OCI-LY3 (cell line): Measurements from ENCODE around the gene UNC13B.

Experiments used
- H2AFZ ChIP-seq: fragments of 200-600, 300-600 bp; shearing (Covaris generic); 2 replicates; pipeline ENCODE4 v1.6.0; 2014; ENCODE audit warnings: antibody characterized with exemption, low read depth, low read length
- H3K27ac ChIP-seq: fragments of 200-600, 300-600 bp; sonication (generic); 2 replicates; pipeline ENCODE4 v1.5.1; 2014; ENCODE audit warnings: mild to moderate bottlenecking, low read length, moderate library complexity, mixed read lengths
- H3K27me3 ChIP-seq: fragments of 200-600, 300-600 bp; sonication (generic); 2 replicates; pipeline ENCODE4 v1.6.1; 2014; ENCODE audit warnings: low read depth, low read length, mixed read lengths
- H3K36me3 ChIP-seq: fragments of 200-600, 300-600 bp; sonication (generic); replicated peaks from 2 replicates; pipeline ENCODE3; 2014; ENCODE audit warnings: low read depth, low read length, mixed read lengths
- H3K4me1 ChIP-seq: fragments of 300-600, 200-600 bp; sonication (generic); 2 replicates; pipeline ENCODE4 v1.6.1; 2014; ENCODE audit warnings: low read length, mixed read lengths
- H3K4me2 ChIP-seq: fragments of 200-600, 300-600 bp; sonication (generic); 2 replicates; pipeline ENCODE4 v1.6.1; 2014; ENCODE audit warnings: low read length, mixed read lengths
- H3K4me3 ChIP-seq: fragments of 300-600, 200-600 bp; sonication (generic); 2 replicates; pipeline ENCODE4 v1.5.1; 2014; ENCODE audit warnings: antibody characterized with exemption, mild to moderate bottlenecking, low read length, moderate library complexity
- H3K79me2 ChIP-seq: fragments of 300-600, 200-600 bp; shearing (Covaris generic); 2 replicates; pipeline ENCODE4 v1.6.1; 2014; ENCODE audit warnings: mild to moderate bottlenecking, low read length, mixed read lengths
- H3K9ac ChIP-seq: fragments of 300-600, 200-600 bp; shearing (Covaris generic); 2 replicates; pipeline ENCODE4 v1.6.0; 2014; ENCODE audit warnings: mild to moderate bottlenecking, low read length, moderate library complexity
- H3K9me3 ChIP-seq: fragments of 200-600, 300-600 bp; shearing (Covaris generic); 2 replicates; pipeline ENCODE4 v1.6.1; 2014; ENCODE audit warnings: low read length, mixed read lengths; ENCODE audit not compliant: insufficient read depth
- H4K20me1 ChIP-seq: fragments of 200-600, 300-600 bp; sonication (generic); 2 replicates; pipeline ENCODE4 v1.6.1; 2016; ENCODE audit warnings: low read length, mixed read lengths; ENCODE audit not compliant: insufficient read depth
- EZH2phosphoT487 ChIP-seq: fragments of 200-600 bp; shearing (Covaris generic); IDR thresholded peaks from 2 replicates; pipeline ENCODE4 v1.6.1; 2018; ENCODE audit warnings: antibody characterized with exemption, mixed run types, low read depth
- TF ChIP-seq, protein P1 (sequence below): fragments of 200-600, 300-600 bp; sonication (generic); IDR thresholded peaks from 2 replicates; pipeline ENCODE4 v1.5.1; 2014; ENCODE audit warnings: antibody characterized with exemption, low read length, low read depth

UNC13B gene

DNA sequence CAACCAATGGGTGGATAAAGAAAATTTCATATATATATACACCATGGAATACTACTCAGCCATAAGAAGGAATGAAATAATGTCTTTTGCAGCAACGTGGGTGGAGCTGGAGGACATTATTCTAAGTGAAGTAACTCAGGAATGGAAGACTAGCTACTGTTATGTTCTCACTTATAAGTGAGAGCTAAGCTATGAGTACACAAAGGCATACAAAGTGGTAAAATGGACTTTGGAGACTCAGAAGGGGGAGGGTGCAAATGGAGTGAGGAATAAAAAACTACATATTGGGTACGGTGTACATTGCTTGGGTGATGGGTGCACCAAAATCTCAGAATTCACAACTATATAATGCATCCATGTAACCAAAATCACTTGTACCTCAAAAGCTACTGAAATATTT is 260.9 kb downstream of the UNC13B start:
- H4K20me1 ChIP-seq, result no peaks in the 10 kb centered on the region
- H3K36me3 ChIP-seq, result no peaks in the 10 kb centered on the region
- TF ChIP-seq, protein P1, sequence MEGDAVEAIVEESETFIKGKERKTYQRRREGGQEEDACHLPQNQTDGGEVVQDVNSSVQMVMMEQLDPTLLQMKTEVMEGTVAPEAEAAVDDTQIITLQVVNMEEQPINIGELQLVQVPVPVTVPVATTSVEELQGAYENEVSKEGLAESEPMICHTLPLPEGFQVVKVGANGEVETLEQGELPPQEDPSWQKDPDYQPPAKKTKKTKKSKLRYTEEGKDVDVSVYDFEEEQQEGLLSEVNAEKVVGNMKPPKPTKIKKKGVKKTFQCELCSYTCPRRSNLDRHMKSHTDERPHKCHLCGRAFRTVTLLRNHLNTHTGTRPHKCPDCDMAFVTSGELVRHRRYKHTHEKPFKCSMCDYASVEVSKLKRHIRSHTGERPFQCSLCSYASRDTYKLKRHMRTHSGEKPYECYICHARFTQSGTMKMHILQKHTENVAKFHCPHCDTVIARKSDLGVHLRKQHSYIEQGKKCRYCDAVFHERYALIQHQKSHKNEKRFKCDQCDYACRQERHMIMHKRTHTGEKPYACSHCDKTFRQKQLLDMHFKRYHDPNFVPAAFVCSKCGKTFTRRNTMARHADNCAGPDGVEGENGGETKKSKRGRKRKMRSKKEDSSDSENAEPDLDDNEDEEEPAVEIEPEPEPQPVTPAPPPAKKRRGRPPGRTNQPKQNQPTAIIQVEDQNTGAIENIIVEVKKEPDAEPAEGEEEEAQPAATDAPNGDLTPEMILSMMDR, result no peak
- TF ChIP-seq EZH2phosphoT487, result no peak
- no peak overlapping the region for H3K27ac ChIP-seq
- H3K79me2 ChIP-seq, result no peaks in the 10 kb centered on the region
- no peak overlapping the region for H3K4me3 ChIP-seq
- H2AFZ ChIP-seq, result no peak overlapping the region
- H3K4me2 ChIP-seq, result no peak overlapping the region
- no peaks in the 10 kb centered on the region for H3K9me3 ChIP-seq
- H3K9ac ChIP-seq, result no peak overlapping the region
- no peaks in the 10 kb centered on the region for H3K27me3 ChIP-seq
- H3K4me1 ChIP-seq, result no peaks in the 10 kb centered on the region

DNA sequence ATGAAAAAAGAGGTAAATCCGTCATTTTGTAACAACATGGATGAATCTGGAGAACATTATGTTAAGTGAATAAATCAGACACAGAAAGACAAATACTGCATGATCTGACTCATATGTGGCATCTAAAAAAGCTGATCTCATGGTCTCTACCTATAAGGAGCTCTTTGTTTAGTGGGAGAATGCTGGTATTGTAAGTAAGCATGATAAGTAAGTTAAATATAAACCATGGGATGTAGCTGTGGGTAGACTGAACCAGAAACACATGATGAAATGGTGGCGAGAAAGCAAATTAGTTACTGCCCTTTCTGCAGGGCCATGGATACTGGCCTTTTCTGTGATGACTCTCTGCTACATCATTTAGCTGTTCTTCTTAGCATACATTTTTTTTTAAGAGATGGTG is 261.7 kb downstream of the UNC13B start:
- no peaks in the 10 kb centered on the region for H3K79me2 ChIP-seq
- H2AFZ ChIP-seq, result no peak overlapping the region
- no peak overlapping the region for H3K4me3 ChIP-seq
- no peaks in the 10 kb centered on the region for H3K36me3 ChIP-seq
- no peak overlapping the region for H3K4me2 ChIP-seq
- no peaks in the 10 kb centered on the region for H3K27me3 ChIP-seq
- TF ChIP-seq, protein P1, result no peak
- TF ChIP-seq EZH2phosphoT487, result no peak
- H3K27ac ChIP-seq, result no peak overlapping the region
- H3K9ac ChIP-seq, result no peak overlapping the region
- no peaks in the 10 kb centered on the region for H3K4me1 ChIP-seq
- no peaks in the 10 kb centered on the region for H4K20me1 ChIP-seq
- no peaks in the 10 kb centered on the region for H3K9me3 ChIP-seq

DNA sequence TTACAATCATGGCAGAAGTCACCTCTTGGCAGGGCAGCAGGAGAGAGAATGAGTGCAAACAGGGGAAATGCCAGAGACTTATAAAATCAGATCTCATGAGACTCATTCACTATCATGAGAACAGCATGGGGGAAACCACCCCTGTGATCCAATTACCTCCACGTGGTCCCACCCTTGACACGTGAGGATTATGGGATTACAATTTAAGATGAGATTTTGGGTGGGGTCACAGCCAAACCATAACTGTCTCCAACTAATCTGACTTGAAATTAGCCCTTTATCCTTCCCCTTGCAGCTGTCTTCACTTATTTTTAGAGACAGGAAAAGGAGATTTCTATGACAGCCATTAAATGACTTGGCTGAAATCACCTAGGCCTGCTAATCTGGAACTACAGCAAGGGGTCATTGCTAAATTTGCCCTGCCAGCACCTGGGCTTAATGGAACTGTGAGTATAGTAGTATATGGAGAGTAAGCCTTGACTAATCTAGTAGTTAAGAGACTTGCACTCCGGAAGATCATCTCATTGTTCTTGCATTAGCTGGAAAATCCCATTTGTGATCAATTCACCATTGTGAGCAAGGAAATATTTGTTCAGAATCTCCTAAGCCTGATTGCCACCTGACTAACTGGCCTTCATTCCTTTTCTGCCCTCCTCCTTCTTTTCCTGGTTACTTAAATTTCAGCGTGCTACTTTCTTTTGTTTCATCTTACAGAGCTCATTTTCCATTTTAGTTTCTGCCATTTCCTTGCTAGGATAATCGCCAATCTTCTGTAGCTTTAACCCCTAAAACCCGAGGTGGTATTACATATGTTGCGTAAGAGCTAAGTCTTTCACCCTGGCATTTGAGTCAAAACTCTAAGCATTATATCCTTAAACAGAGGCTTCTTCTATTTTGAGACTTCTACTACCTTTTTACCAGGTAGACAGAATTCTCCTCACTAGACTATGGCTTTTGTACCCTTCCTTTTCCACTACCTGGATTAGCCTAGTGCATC is 262.8 kb downstream of the UNC13B start:
- no peaks in the 10 kb centered on the region for H3K9me3 ChIP-seq
- H3K79me2 ChIP-seq, result no peaks in the 10 kb centered on the region
- no peaks in the 10 kb centered on the region for H3K4me1 ChIP-seq
- H3K4me3 ChIP-seq, result no peak overlapping the region
- no peaks in the 10 kb centered on the region for H3K27me3 ChIP-seq
- H3K4me2 ChIP-seq, result no peak overlapping the region
- H4K20me1 ChIP-seq, result no peaks in the 10 kb centered on the region
- H3K36me3 ChIP-seq, result no peaks in the 10 kb centered on the region
- TF ChIP-seq EZH2phosphoT487, result no peak
- TF ChIP-seq, protein P1, result no peak
- H3K9ac ChIP-seq, result no peak overlapping the region
- H2AFZ ChIP-seq, result no peak overlapping the region
- H3K27ac ChIP-seq, result no peak overlapping the region

DNA sequence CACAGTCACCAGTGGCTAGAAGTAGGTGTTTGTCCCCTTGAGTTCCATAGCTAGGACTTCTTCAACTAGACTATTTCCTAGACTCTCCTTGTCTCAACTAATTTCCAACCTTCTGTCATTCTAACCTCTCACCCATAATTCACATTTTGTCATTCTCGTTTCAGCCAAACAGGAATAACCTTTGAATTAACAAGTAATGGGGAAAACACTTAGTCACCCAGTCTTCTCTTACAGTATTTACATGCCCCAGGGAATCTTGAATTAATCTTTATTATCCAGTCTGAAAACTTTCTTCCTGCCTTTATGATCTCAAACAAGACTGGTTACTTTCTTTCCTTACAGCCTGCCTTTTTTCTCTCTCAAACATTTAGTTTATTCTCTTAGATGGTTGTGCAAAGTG is 264.8 kb downstream of the UNC13B start:
- no peak overlapping the region for H3K27ac ChIP-seq
- no peak overlapping the region for H3K9ac ChIP-seq
- no peaks in the 10 kb centered on the region for H3K9me3 ChIP-seq
- H4K20me1 ChIP-seq, result no peaks in the 10 kb centered on the region
- H3K27me3 ChIP-seq, result no peaks in the 10 kb centered on the region
- H3K79me2 ChIP-seq, result no peaks in the 10 kb centered on the region
- no peak overlapping the region for H3K4me3 ChIP-seq
- H3K4me2 ChIP-seq, result no peak overlapping the region
- no peaks in the 10 kb centered on the region for H3K36me3 ChIP-seq
- H3K4me1 ChIP-seq, result no peaks in the 10 kb centered on the region
- H2AFZ ChIP-seq, result no peak overlapping the region
- no peak for TF ChIP-seq EZH2phosphoT487
- TF ChIP-seq, protein P1, result no peak
